Right lobe of liver (tissue), 6 donors: Measurements from ENCODE around the gene HINT2. TPM values are rescaled to one million over a fixed set of nuclear protein-coding genes. Genes with fewer than 3 reads are reported as not detected.

Experiments used
- ATAC-seq, 4 donors: fragments of 200-7000 bp; cut with Tn5 transposase; one replicate each; pipeline ENCODE4 v1.9.1; 2020; ENCODE audit warnings: mild to moderate bottlenecking in 4 of 4, moderate library complexity in 4 of 4
- DNase-seq, 3 donors: peaks; one replicate each; pipeline ENCODE4 v3.0.0-alpha.2; 2020
- H3K27ac ChIP-seq, 3 donors: fragments of 200-600 bp; one replicate each; pipeline ENCODE4 v1.8.0; 2022
- H3K27me3 ChIP-seq, 2 donors: fragments of 200-600 bp; one replicate each; pipeline ENCODE4 v1.8.0; 2022
- H3K36me3 ChIP-seq, 4 donors: fragments of 200-600 bp; sonication (generic) in 1 of 4; one replicate each; pipeline versions ENCODE4 v1.5.1 to v1.8.0; 2017 to 2022; ENCODE audit warnings: control low read depth in 1 of 4
- H3K4me1 ChIP-seq, 4 donors: fragments of 200-600 bp; sonication (generic) in 1 of 4; one replicate each; pipeline versions ENCODE4 v1.5.1 to v1.8.0; 2017 to 2022; ENCODE audit warnings: control low read depth in 1 of 4
- H3K4me3 ChIP-seq, 3 donors: fragments of 200-600 bp; one replicate each; pipeline ENCODE4 v1.8.0; 2022
- H3K9me3 ChIP-seq, 4 donors: fragments of 200-600 bp; sonication (generic) in 1 of 4; one replicate each; pipeline versions ENCODE4 v1.5.1 to v1.8.0; 2017 to 2022; ENCODE audit warnings: control low read depth in 1 of 4
- POLR2A ChIP-seq: fragments of 450-650 bp; IDR thresholded peaks from one replicate; pipeline ENCODE4 v1.6.1; 2017; ENCODE audit warnings: antibody characterized with exemption, mild to moderate bottlenecking
- WGBS: methylation state at CpG from one replicate; pipeline ENCODE4 v1.1.6; 2018; ENCODE audit warnings: low coverage, low lambda C conversion rate; ENCODE audit not compliant: insufficient coverage; ENCODE audit errors: missing lambda C conversion rate; 5-methylcytosine and 5-hydroxymethylcytosine counted together
- intact Hi-C, 2 donors: fragments of 100-400 bp; cut with DNase I; formaldehyde crosslinking; loops; one replicate each; pipeline versions ENCODE4 v1.11.2 to v1.14.1; 2022
- total RNA-seq, 6 experiments: library from RNA; depleted of rRNA in 2 of 6; stranded (reverse); fragments of >200 nt in 2 of 6; fragmentation: NEBNext Ultra II Directional in 3 of 6; extraction: Animal tissue kit (Norgen Biotek cat#: 25700) in 3 of 6; gene quantifications; one replicate each; pipeline versions ENCODE4 v1.1.0 to v1.2.4, GENCODE V29; 2016 to 2023
- TF ChIP-seq, protein P1 (sequence below), 4 donors: fragments of 200-600 bp in 3 of 4; fragments of 450-650 bp in 1 of 4; IDR thresholded peaks; one replicate each; pipeline versions ENCODE4 v1.5.1 to v1.8.0; 2016 to 2022; ENCODE audit warnings: antibody characterized with exemption in 4 of 4, mild to moderate bottlenecking in 2 of 4
- donor health status: DM: no; HTN: yes; CAD: no.
- donor health status: DM: no; HTN: no; CAD: no.
- donor health status: DM: no; HTN: no; CAD: no.
- donor health status: DM: no; HTN: yes; CAD: no.
- donor health status: DM: no; HTN: yes; CAD: no.

The HINT2 gene
- total RNA-seq, 6 experiments from 2014 or later = 46.0 to 86.3 (median 67.1) TPM

DNA sequence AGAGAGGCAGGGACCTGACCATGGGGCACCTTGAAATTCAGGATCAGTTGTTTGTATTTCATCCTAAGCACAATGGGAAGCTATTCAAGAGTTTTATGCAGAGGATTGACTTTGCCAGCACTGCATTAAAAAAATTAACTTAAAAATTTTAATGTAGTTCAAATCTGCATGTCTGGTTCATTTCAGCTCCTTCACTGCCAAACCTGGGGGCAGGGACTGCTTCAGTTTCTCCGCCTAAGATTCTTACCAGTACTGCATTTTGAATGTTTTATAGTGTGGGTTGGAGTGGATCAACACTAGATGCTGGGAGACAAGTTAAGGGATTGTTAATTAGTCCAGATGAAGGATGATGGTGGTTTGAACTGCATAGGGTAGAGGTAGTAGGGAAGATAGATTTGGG, 45.1 kb downstream of the HINT2 start:
- ATAC-seq = no peak
- Histone ChIP-seq H3K36me3 (no peaks in the 10 kb centered on the region), H3K4me1 (peaks cover 0 to 20% (median 12%) of the 10 kb centered on the region in 4 donors), H3K27me3 (no peaks in the 10 kb centered on the region), H3K4me3 (no peak overlapping the region), H3K27ac (no peak overlapping the region), H3K9me3 (no peaks in the 10 kb centered on the region)
- TF ChIP-seq POLR2A = no peak
- TF ChIP-seq, protein P1, sequence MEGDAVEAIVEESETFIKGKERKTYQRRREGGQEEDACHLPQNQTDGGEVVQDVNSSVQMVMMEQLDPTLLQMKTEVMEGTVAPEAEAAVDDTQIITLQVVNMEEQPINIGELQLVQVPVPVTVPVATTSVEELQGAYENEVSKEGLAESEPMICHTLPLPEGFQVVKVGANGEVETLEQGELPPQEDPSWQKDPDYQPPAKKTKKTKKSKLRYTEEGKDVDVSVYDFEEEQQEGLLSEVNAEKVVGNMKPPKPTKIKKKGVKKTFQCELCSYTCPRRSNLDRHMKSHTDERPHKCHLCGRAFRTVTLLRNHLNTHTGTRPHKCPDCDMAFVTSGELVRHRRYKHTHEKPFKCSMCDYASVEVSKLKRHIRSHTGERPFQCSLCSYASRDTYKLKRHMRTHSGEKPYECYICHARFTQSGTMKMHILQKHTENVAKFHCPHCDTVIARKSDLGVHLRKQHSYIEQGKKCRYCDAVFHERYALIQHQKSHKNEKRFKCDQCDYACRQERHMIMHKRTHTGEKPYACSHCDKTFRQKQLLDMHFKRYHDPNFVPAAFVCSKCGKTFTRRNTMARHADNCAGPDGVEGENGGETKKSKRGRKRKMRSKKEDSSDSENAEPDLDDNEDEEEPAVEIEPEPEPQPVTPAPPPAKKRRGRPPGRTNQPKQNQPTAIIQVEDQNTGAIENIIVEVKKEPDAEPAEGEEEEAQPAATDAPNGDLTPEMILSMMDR (IDR thresholded peaks at IDR 0.05) = no peak
- WGBS = 92% methylated on average over 1 of the region's 1 CpG
- DNase-seq = no peak
- intact Hi-C loops = no loop called here

DNA sequence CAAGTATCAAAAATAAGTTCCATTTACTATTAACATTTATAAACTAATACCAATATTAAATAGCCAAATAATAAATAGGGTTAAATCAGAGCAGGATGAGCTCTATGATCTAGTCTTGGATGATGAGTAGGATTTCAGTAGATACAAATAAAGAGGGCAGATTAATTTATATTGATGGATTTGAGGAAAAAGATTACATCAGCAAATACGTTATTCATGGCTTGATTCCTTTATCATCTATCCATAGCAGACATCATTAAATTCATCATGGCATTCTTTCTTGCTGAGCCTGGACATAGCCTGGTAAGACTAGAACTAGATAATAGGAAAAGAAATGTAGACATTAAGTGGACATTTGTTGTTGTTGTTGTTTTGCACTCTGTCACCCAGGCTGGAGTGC, 47.4 kb downstream of the HINT2 start:
- intact Hi-C loops = no loop called here
- TF ChIP-seq, protein P1 (IDR thresholded peaks at IDR 0.05) = no peak
- TF ChIP-seq POLR2A = no peak
- Histone ChIP-seq H3K27ac (no peak overlapping the region), H3K9me3 (no peaks in the 10 kb centered on the region), H3K4me3 (no peak overlapping the region), H3K36me3 (no peaks in the 10 kb centered on the region), H3K27me3 (no peaks in the 10 kb centered on the region), H3K4me1 (peaks cover 0 to 18% (median 11%) of the 10 kb centered on the region in 4 donors)
- ATAC-seq (no peak), DNase-seq (no peak)
- WGBS = 88% methylated on average over 1 of the region's 1 CpG

DNA sequence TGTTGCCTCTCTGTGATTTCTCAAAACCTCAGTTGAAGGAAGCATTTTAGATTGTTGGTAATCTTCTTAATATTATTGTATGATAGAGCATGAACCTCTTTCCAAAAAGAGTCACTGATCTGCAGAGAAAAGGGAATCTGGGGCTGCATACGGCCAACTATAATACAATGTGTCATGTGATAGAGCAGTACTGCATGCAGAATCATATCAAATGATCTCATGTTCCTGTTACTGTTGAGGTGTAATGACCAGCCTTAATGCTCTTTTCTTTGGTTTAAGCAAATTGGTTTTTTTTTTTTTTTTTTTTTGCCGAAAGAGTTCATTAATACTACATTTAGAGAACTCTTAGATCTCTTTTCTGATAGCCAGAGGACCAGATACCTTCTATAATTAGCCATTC, 47.8 kb downstream of the HINT2 start:
- H3K27ac ChIP-seq = no peak overlapping the region
- no peaks in the 10 kb centered on the region for H3K27me3 ChIP-seq
- intact Hi-C loops = no loop called here
- TF ChIP-seq, protein P1 (IDR thresholded peaks at IDR 0.05) = no peak
- no peak for TF ChIP-seq POLR2A
- ATAC-seq (no peak), DNase-seq (no peak)
- H3K9me3 ChIP-seq = no peaks in the 10 kb centered on the region
- WGBS = 100% methylated on average over 2 of the region's 2 CpGs
- no peak overlapping the region for H3K4me3 ChIP-seq
- peaks cover 0 to 17% (median 9%) of the 10 kb centered on the region in 4 donors for H3K4me1 ChIP-seq
- H3K36me3 ChIP-seq = no peaks in the 10 kb centered on the region

DNA sequence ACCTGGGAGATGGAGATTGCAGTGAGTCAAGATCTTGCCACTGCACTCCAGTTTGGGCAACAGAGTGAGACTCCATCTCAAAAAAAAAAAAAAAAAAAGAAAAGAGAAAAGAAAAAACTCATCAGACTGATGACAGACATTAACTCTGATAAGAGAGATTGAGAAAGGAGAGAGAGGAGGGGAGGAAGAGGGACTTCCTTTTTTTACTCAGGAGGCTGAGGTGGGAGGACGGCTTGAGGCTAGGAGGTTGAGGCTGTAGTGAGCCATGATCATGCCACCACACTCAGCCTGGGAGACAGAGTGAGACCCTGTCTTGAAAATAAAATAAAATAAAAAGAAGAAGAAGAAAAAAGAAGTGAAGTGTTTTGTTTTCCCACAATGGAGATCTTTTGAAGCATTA, 51.0 kb downstream of the HINT2 start:
- WGBS = 100% methylated on average over 1 of the region's 1 CpG
- Histone ChIP-seq H3K4me3 (no peak overlapping the region), H3K4me1 (peaks cover 0 to 4% (median 0%) of the 10 kb centered on the region in 4 donors), H3K27ac (no peak overlapping the region), H3K9me3 (no peaks in the 10 kb centered on the region), H3K36me3 (no peaks in the 10 kb centered on the region), H3K27me3 (no peaks in the 10 kb centered on the region)
- intact Hi-C loops = no loop called here
- no peak for ATAC-seq
- DNase-seq = no peak
- TF ChIP-seq POLR2A = no peak
- TF ChIP-seq, protein P1 (IDR thresholded peaks at IDR 0.05) = no peak

DNA sequence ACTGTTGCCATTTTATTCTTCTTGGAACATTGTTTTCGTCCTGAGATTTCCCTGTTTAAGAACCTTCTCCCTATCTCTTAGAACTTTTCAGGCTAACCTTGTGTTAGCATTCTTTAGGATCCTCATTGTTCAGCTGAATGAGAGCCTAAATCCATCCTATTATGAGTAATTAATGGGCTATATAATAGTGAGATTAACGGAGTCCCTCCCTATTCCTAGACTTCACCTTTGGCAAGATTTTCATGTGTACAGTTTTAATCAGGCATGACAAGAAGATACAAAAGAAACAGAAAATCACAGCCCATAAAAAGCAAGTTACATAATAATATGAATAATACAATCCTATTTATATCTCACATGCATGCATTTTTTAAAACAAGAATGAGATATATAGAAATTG, 51.7 kb downstream of the HINT2 start:
- H3K4me1 ChIP-seq = peaks cover 0 to 10% (median 3%) of the 10 kb centered on the region in 4 donors
- TF ChIP-seq, protein P1 (IDR thresholded peaks at IDR 0.05) = no peak
- no peak for TF ChIP-seq POLR2A
- H3K9me3 ChIP-seq = no peaks in the 10 kb centered on the region
- H3K27ac ChIP-seq = no peak overlapping the region
- no peaks in the 10 kb centered on the region for H3K36me3 ChIP-seq
- intact Hi-C loops = no loop called here
- ATAC-seq (no peak), DNase-seq (no peak)
- no peaks in the 10 kb centered on the region for H3K27me3 ChIP-seq
- WGBS = 97% methylated on average over 2 of the region's 2 CpGs
- no peak overlapping the region for H3K4me3 ChIP-seq
